LHCN-M2 (cell line): ENCODE measurements around the gene UBTD1. TPM values are rescaled to one million over a fixed set of nuclear protein-coding genes. Genes with fewer than 3 reads are reported as not detected.

Experiments
- DNase-seq: peaks from one replicate; pipeline ENCODE4 v3.0.0-alpha.2; 2012; ENCODE audit warnings: low read depth
- total RNA-seq: library from RNA; depleted of rRNA; stranded (reverse); fragments of >200 nt; gene quantifications from 2 replicates; pipeline ENCODE4 v1.2.3, GENCODE V29; 2014

Gene UBTD1
- total RNA-seq, 1 experiment from 2014 or later, result 39.3 TPM

DNA sequence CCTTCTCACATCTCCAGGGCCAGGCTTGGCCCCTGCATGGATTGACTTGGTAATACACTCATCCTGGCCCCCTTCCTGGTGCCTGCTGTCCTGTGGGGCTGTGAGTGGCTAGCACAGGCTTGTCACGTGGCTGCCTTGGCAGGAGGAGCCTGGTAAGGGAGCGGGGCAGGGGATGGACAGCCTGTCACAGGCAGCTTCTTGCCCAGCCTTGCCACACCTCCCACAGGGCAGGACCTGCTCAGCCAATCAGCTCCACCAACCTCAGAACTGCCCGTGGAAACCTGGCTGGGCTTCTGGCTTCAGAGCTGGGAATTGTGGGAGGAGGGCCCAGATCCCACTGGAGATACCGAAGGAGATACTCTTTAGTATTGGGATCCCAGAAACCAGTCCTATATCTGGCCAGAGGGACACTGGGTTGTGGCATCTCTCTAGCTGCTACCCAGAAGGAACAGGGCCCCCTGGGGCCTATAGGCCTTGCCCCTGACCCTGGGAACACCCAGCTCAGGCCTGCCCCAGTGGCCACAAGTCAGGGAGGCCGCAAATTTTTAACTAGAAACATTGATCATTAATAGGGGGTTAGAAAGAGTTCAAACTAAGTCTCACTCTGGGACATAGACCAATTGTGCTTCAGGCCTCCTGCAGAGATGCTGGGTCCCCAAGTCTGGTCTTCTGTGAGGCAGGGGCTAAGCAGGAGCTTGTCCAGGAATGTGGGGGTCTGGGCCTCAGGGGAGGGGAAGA, 85.5 kb downstream of the UBTD1 start, which contains the start of gene HOGA1:
TSS of gene HOGA1 (plus strand) at position 330 of the 738 bp plus-strand sequence. CDS start at position 645, 315 bp downstream.
- DNase-seq, result peak; percentile 80

DNA sequence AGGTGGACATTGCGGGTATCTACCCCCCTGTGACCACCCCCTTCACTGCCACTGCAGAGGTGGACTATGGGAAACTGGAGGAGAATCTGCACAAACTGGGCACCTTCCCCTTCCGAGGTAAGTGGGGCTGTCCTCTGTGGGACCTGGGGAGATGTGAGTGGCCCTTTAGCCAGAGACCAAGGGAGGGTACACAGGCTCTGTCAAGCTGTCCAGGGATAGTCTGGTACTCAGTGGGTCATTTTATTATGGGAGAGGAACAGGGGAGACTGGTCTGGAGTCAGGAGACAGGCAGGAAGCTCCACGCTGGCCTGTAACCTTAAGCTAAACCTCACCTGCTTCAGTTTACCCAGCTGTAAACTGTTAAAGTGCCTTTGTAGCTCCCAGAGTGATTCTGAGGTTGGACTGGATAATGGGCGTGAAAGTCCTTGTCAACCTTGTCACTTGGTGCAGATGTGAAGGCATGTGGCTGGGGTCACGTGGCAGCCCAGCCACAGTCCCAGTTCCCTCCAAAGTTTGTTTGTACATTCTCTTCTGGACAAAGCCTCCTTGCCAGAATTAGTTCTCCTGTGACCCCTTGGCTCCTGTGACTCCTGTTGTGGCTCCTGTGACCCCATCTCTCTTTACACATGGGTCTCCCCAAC, 86.2 kb downstream of the UBTD1 start:
- DNase-seq, result no peak

DNA sequence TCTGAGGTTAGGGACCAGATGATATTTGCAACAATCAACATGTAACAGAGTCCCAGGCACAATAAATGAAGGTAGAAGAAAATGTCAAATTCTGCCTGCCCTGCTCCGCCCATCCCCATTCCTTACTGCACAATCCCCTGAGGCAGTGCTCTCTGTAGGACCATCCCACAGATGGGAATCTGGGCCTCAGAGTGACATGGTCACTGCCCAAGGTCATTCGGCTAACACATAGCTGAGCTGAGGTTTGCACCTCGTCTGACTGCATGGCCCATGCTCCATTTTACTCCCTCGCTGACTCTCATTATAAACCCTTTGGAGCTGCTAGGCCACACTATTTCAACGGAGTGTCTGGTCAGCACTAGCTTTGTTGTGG, 86.7 kb downstream of the UBTD1 start:
- no peak for DNase-seq

DNA sequence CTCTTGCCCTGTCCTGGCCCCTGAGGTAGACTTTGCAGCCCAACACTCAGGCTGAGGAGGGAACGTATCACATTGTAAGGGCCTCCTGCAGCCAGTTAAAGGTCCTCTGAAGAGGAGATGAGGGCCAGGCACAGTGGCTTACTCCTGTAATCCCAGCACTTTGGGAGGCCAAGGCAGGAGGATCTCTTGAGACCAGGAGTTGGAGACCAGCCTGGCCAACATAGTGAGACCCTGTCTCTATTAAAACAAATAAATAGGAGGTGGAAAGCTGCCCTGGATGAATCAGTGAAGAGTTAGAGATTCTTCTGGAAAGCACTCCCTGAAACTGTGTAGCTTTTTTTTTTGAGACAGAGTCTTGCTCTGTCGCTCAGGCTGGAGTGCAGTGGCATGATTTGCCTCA, 88.5 kb downstream of the UBTD1 start:
- DNase-seq, result no peak

DNA sequence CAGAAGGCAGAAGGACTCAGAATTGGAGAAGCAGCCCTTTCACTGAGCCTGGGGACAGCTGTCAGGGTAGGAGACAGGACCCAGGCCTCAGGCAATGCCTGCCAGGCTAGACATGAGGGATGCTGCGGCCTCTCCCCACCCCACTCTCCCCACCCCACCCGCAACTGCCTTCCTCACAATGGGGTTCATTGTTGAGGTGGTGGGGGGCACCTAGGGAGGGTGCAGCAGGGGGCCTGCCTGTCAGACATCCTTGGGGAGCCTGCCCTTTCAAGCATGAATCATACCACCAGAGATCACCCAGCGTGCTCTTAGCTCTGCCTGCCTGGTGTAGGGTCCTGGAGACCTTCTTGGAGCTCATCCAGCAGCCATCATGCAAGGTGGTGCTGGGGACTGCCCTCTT, 90.8 kb downstream of the UBTD1 start, which contains the start of gene C10orf62:
TSS of gene C10orf62 (plus strand) at position 243 of the 400 bp plus-strand sequence. CDS start 177 bp downstream, outside the sequence.
- DNase-seq, result no peak

DNA sequence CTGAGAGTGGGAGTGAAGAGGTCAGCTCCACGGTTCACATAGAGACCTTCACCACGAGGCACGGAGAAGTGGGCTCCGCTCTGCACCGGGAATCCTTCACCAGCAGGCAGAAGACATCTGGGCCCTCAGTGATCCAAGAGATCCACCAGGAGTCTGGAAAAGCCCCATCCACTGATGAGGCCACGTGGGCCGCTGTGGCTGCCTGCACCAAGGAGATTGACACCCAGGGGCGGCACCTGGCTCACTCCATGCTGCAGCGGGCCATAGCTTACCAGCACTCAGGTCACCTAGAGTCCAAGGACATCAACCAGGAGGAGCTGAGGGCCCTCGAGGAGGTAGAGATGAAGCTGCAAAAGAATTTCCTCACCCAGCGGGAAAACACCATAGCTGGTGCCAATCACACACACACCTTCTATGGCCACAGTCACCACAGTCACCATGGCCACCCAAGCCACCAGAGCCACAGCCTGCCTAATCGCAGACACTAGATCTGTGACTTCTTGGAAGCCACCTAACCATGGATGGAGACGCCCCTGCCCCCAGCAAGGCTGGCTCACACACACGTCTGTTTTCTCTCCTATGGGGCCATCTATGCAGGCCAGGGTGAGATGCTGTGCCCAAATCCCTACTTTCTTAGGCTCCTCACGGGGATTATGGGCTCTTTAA, 91.5 kb downstream of the UBTD1 start:
- no peak for DNase-seq

DNA sequence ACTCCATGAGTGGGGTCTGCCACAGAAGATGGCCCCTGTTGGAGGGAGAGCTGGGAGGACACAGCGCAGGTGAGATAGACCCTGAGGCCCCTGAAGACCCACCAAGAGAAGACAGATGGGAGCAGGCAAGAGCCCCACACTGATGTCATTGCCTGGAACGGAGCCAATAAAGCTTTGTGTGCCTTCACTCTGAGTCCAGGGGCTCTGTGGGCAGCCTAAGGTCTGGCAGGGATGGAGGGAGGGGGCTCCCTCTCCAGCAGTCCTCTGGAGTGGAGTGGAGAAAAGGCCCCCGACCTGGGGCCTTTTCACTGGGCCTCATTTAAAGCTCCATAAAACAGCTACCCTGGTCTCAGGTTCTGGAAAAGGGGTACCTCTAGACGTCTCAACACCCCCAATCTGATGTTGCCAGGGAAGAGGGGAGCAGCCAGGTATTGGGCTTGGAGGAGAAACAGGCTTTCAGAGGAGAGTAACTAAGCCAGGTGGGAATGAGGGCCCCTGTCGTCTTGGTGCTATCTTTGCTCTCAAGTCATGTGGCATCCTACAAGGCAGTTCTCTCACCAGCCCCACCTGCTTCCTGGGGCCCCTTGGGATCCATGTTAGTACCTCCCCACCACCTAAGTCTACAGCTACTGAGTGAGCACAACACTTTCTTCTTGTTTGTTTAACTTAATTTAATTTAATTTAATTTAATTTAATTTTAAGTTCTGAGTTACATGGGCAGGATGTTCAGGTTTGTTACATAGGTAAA, 92.2 kb downstream of the UBTD1 start:
- no peak for DNase-seq

DNA sequence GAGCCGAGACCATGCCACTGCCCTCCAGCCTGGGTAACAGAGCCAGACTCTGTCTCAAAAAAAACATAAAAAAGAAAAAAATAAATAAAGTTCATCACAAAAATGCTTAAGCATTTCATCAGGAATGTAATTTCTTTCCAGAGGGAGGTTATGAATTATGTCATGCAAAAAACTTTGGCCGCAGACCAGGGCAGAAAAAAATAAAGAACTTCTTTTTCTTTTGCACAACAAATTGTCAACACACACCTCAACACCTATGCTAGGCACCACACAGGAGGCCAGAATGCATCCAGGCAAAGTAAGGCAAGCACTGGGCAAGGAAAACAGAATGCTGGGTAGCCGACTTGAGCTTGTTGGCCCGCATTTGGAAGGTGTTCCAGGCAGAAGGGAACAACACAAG, 94.7 kb downstream of the UBTD1 start:
- DNase-seq, result no peak

DNA sequence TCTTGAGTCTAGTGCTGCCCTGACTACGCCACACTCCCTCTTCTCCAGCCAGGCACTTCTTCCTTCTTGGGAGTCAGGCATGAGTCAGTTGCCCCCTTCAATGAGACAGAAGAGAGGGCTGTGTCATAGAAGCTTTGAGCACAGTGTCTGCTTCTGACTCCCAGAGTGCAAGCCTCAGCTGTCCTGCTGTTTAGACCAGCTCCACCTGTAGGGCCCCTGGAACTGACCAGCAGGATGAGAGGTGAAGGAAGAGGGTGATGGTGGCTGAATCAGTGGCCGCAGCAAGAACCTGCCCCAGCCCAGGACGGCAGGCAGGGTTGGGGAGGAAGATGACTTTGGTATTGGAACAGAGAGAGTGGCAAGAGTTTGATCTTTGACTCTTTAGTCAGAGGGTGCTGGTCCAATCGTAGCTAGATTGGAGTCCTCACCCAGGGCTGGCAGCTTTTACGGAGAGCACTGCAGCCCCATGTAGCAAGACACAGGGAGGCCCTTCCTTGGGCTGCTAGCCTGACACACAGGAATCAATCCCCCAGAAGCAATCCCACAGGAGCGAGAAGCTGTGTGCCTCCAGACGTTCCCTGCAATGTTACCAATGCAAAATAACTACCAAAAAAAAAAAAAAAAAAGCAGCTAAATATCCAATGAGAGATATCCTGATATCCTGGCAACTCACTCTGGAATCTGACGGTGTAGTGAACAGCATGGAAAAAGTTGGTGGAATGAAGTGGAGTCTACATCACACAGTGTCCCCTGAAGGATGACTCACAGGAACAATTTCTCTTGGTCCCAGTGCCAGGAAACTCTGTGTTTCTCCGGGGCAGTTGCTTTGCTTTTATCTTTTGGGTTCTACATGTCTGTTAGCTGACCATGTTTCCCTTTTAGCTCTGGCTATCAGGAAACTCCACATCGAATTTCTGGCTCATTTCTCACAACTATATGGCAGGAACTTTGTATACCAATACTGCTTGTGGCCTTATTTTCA, 97.7 kb downstream of the UBTD1 start:
- peak; percentile 88 for DNase-seq

DNA sequence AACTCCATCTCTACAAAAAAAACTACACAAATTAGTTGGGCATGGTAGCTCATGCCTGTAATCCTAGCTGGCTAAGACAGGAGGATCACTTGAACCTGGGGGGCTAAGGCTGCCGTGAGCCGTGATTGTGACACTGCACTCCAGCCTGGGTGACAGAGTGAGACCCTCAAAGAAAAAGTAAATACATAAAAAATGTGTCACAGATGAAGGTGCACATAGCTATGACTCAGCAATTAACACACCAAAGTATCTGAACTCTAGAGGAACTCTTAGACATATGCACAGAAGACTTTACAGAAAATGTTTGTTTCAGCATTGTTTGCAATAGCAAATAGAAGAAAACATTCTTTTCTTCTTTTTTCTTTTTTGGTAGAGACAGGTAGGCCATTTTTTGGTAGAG, 99.1 kb downstream of the UBTD1 start:
- DNase-seq, result no peak

DNA sequence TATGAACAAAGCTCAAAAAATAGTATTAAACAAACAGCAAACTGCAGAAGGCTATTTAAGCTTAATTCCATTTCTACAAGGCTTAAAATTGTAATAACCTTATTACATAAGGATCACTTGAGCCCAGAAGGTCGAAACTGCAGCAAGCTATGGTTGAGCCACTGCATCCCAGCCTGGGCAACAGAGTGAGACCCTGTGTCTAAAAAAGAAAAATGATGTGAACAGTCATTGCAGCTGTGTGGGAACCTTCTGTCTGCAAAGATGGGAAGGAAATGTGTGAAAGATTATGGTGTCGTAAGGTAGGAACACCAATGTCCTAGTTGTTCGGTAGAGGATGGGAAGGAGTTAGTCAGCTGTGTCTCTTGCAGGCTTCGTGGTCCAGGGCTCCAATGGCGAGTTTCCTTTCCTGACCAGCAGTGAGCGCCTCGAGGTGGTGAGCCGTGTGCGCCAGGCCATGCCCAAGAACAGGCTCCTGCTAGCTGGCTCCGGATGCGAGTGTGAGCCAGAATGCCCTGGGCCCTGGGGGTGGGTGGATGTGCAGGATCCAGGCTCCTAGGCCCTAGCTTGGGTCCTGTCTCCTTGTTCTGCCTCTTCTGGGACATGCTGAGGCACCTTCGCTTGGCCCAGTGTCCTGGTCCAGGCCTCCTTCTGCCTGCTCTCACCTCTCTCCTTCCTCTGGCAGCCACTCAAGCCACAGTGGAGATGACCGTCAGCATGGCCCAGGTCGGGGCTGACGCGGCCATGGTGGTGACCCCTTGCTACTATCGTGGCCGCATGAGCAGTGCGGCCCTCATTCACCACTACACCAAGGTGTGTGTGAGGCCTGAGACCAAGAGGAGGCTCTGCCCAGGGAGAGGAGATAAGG, 99.9 kb downstream of the UBTD1 start:
- no peak for DNase-seq

DNA sequence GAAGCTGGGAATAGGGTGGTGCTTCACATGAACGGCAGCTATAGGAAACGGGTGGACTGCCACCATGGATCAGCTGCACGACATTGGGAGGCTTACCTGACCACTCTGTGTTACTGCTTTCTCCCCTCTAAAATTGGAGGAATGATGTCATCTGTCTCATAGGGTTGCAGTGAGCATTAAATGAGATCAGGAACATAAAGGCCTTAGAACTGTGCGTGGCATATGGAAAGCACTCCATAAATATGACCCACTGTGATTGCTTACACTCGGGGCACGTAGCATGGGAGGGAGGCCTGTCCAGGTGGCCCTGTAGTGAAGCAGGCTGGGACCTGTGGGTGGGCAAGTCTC, 100.5 kb downstream of the UBTD1 start:
- DNase-seq, result no peak

DNA sequence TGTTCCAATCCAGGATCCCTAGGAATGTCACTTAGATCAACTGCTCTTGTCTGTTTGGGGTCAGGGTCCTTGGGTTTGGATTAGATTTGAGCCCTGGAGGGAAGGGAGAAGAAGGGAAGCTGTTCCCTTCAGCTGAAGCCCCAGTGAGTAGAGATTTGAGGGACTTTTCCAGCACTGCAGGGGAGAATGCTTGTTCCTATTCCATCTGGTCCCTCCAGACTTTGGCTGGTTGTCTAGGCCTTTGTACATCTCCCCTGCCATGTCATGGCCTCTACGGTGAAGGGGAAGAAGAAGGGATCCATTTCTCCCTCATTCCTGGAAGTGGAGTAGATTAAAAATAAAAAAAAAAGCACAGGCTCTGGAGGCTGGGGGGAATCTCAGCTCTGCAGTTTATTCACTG, 101.9 kb downstream of the UBTD1 start:
- no peak for DNase-seq

DNA sequence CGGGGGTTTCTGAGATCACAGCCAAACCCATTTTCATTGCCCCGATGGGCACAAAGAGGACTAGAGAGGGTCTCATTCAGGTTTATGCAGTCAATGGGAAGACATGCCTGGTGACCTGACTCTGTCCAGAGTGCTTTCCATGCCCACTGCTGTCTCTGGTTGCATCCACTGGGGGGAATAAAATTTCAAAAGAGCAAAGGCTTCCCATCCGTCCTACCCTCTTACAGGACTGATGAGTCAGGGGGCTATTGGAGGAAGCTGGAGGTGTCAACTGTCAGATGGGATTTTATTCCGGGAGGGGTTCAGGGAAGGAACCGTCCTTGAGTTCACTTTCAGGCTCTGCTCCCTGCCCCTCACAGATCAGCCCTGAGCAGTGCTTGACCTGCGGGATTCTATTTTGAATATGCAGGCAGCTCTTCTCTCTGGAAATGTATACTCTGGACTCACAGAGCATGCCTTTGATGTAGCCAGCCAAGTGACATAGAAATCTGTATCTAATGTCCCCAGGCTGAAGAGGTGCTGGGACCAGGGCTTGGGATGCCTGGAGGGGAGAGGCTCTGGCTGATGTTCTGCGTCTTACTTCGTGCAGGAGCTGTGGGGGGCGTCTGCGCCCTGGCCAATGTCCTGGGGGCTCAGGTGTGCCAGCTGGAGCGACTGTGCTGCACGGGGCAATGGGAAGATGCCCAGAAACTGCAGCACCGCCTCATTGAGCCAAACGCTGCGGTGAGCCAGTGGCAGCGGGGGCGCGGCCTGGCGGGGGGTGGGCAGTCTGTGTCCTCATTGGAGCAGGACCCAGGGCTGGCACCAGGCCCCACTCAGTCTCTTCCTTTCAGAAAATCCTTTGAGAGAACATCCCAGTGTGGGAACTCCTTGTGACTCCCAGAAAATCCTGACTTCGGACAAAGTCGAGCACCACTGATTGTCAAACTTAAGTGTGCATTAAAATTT, 102.8 kb downstream of the UBTD1 start:
- DNase-seq, result no peak

DNA sequence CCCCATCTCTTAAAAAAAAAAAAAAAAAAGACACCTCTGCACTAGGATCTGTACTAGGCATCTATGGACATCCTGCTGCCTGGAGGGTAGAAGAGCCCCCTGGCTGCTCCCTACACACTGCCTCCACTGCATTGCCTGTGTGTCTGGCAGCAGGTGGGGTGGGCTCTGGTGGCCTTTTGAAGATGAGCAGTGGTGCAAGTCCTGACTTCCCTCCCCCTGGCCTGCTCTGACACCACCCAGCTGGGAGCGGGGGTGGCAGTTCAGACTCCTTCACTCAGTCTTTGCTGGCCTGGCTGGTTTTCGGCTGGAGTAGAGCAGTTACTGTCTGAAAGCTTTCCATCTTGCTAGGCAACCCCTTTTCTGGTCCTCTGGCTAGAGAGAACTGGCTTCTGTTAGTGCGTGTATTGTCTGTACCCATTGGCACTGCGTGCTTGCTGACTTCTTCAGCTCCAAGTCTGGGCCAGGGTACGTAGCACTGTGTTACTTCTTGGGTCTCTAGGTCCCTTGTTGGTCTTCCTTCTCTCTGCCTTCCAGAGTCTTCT, 108.4 kb downstream of the UBTD1 start:
- no peak for DNase-seq

DNA sequence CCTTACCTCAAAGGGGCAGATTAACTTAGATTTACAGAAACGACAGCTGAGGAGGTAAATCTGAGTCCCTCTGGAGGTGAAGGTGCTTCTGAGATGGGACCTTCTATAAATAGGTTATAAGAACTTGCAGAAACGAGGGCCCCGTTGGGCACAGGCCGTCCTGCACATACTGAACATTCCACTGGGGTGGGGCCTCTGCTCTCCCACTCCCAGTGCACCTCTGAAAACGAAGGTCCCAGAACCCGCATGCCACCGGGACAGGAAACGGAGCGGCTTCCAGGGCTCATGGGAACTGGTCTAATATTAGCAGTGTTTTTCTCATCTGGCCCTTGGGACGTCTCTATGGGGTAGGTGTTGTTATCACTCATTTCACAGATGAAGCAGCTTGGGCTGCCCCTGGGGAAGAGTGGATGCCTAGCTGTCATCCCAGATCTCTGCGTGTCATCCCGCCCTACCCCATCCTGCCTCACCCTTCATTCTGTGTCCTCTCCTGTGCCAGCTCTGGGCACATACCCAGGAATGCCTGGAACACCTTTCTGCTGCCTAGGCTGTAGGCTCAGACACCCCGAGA, 110.4 kb downstream of the UBTD1 start:
- DNase-seq, result no peak

DNA sequence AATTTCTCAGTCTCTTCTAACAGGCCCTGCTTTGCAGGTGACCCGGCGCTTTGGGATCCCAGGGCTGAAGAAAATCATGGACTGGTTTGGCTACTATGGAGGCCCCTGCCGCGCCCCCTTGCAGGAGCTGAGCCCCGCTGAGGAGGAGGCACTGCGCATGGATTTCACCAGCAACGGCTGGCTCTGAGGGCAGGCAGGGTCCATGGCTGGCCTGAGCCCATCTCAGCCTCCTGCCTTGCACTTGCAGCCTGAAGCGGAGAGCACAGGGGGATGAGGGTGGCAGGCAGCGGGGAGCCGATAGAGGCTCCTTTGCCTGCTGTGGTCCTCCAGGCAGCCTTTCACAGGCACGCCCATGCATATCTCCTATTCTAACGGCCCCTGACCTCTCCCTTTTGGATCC, 112.7 kb downstream of the UBTD1 start:
- DNase-seq, result no peak

DNA sequence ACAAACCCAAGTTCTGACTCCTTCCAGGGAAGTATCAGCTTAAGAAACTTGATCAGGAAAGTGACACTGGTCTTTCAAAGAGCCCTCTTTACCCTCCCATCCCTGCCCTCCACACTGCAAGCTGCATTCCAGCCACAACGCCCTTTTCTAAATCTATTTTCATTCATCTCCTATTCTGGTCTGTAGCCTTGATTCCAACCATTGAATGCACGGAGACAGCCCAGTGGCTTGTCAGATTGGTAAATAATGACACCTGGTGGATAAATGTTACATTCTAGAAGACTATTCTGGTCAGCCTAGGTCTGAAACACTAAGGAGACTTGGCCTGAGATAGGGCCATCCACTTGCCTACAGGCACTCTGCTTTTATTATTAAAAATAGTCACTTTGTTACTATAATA, 113.7 kb downstream of the UBTD1 start:
- peak; percentile 71 for DNase-seq
